ENCODE data around the gene TSPAN2. TPM values are rescaled to one million over a fixed set of nuclear protein-coding genes. Genes with fewer than 3 reads are reported as not detected.

TSPAN2 gene
- total and polyA plus RNA-seq, 11 donors = 2.8 to 10.6 (median 7.1) TPM

DNA sequence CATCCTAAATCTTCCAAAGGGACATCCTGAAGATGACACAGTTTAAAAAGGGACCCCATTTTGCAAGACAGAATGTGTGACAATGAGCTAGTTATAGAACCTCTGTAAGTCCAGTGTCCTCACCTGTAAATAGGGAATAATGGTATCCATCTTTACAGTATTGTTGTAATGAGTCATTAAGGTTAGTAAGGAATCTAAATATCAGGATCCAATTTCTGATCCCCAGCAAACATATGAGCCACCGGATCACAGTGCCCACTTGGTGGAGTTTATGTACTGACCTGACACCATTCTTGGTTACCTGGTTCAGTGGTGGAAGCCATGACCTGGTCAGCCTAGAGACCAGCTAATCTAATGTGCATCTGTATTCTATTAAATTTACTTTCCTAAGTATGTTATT, 47.9 kb upstream of the TSPAN2 start:
- TF ChIP-seq POLR2A (IDR thresholded peaks at IDR 0.05) = no peak
- TF ChIP-seq, protein P1, sequence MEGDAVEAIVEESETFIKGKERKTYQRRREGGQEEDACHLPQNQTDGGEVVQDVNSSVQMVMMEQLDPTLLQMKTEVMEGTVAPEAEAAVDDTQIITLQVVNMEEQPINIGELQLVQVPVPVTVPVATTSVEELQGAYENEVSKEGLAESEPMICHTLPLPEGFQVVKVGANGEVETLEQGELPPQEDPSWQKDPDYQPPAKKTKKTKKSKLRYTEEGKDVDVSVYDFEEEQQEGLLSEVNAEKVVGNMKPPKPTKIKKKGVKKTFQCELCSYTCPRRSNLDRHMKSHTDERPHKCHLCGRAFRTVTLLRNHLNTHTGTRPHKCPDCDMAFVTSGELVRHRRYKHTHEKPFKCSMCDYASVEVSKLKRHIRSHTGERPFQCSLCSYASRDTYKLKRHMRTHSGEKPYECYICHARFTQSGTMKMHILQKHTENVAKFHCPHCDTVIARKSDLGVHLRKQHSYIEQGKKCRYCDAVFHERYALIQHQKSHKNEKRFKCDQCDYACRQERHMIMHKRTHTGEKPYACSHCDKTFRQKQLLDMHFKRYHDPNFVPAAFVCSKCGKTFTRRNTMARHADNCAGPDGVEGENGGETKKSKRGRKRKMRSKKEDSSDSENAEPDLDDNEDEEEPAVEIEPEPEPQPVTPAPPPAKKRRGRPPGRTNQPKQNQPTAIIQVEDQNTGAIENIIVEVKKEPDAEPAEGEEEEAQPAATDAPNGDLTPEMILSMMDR (IDR thresholded peaks at IDR 0.05) = no peak
- H3K4me1 ChIP-seq = peaks cover 0 to 32% (median 8%) of the 10 kb centered on the region in 12 donors
- intact Hi-C loops (cut with DNase I) = loop anchor here (2.0 to 10.0 kb wide), 9 partner anchors 145 to 638 kb away; partner anchors contain the start of genes NGF (in 2 of the 10) and CASQ2 (in 1 of the 10)
- DNase-seq (no peak), ATAC-seq (no peak)
- no peak overlapping the region for H3K4me3 ChIP-seq
- H3K36me3 ChIP-seq = no peaks in the 10 kb centered on the region
- no peaks in the 10 kb centered on the region for H3K9me3 ChIP-seq
- 74 to 100% (median 88%) methylated on average over 1 of the region's 1 CpG for WGBS, 4 donors
- no peaks in the 10 kb centered on the region for H3K27me3 ChIP-seq
- H3K27ac ChIP-seq = no peak overlapping the region

- Histone ChIP-seq H3K27me3 (no peaks in the 10 kb centered on the region), H3K9me3 (no peaks in the 10 kb centered on the region), H3K4me3 (no peak overlapping the region), H3K36me3 (no peaks in the 10 kb centered on the region), H3K4me1 (peaks cover 0 to 29% (median 8%) of the 10 kb centered on the region in 12 donors), H3K27ac (no peak overlapping the region)
- intact Hi-C loops (cut with DNase I) = loop anchor here (2.0 to 10.0 kb wide), 9 partner anchors 146 to 638 kb away; partner anchors contain the start of genes NGF (in 2 of the 10) and CASQ2 (in 1 of the 10)
- DNase-seq = no peak
- ATAC-seq = no peak
- TF ChIP-seq, protein P1 (IDR thresholded peaks at IDR 0.05) = no peak
- TF ChIP-seq POLR2A (IDR thresholded peaks at IDR 0.05) = no peak
Measured at GRCh38 chr1:115136706-115137105, 47.4 kb upstream of the TSPAN2 start.

GRCh38 chr1:115136106-115136505, 46.8 kb upstream of the TSPAN2 start:
- no peak for TF ChIP-seq POLR2A (IDR thresholded peaks at IDR 0.05)
- H3K27ac ChIP-seq = no peak overlapping the region
- H3K9me3 ChIP-seq = no peaks in the 10 kb centered on the region
- H3K27me3 ChIP-seq = no peaks in the 10 kb centered on the region
- ATAC-seq (no peak), DNase-seq (no peak)
- no peak overlapping the region for H3K4me3 ChIP-seq
- intact Hi-C loops (cut with DNase I) = loop anchor here (2.0 to 10.0 kb wide), 9 partner anchors 146 to 639 kb away; partner anchors contain the start of genes NGF (in 2 of the 10) and CASQ2 (in 1 of the 10)
- no peaks in the 10 kb centered on the region for H3K36me3 ChIP-seq
- peaks cover 0 to 24% (median 6%) of the 10 kb centered on the region in 12 donors for H3K4me1 ChIP-seq
- WGBS, 4 donors = 74 to 87% (median 84%) methylated on average over 3 of the region's 3 CpGs

- no peaks in the 10 kb centered on the region for H3K9me3 ChIP-seq
- intact Hi-C loops (cut with DNase I) = loop anchor here (2.0 to 10.0 kb wide), 9 partner anchors 147 to 639 kb away; partner anchors contain the start of genes NGF (in 2 of the 10) and CASQ2 (in 1 of the 10)
- WGBS, 4 donors = 77 to 84% (median 81%) methylated on average over 5 of the region's 5 CpGs
Measured at GRCh38 chr1:115135681-115136080, 46.4 kb upstream of the TSPAN2 start.

More at GRCh38 chr1:115135681-115136080, 46.4 kb upstream of the TSPAN2 start:
- peak overlapping the region in 1 of 12 donors; percentile 29 for H3K27ac ChIP-seq
- DNase-seq = no peak
- no peak for TF ChIP-seq POLR2A (IDR thresholded peaks at IDR 0.05)
- TF ChIP-seq, protein P1 (IDR thresholded peaks at IDR 0.05) = no peak
- no peak overlapping the region for H3K4me3 ChIP-seq
- no peaks in the 10 kb centered on the region for H3K36me3 ChIP-seq
- H3K4me1 ChIP-seq = peaks cover 0 to 24% (median 6%) of the 10 kb centered on the region in 12 donors
- no peak for ATAC-seq
- H3K27me3 ChIP-seq = no peaks in the 10 kb centered on the region

All from heart left ventricle (tissue), 16 donors.